Cardiac fibroblast (primary cell): ENCODE measurements around the gene ICOSLG.
"Not testable (repeated sequence)": the region's sequence is repeated elsewhere in the genome, so short reads cannot be mapped to it uniquely, and the experiment has no call there.

Experiments
- DNase-seq, 2 donors: peaks; one replicate each; pipeline versions ENCODE4 v3.0.0 to v3.0.0-alpha.2; 2010; ENCODE audit warnings: low read depth in 2 of 2
- H3K4me3 ChIP-seq, 2 donors: replicated peaks in 1 of 2; 1 replicate in 1 of 2; 2 replicates in 1 of 2; pipeline ENCODE4 v1.5.1; 2011; ENCODE audit warnings: low read depth in 2 of 2, low read length in 2 of 2, mild to moderate bottlenecking in 2 of 2, moderate library complexity in 1 of 2

The ICOSLG gene

GRCh38 chr21:44184862-44185261, 55.9 kb downstream of the ICOSLG start:
- not testable (repeated sequence) for DNase-seq, H3K4me3 ChIP-seq

GRCh38 chr21:44182202-44182601, 58.5 kb downstream of the ICOSLG start:
- DNase-seq, H3K4me3 ChIP-seq: not testable (repeated sequence)

GRCh38 chr21:44181506-44181905, 59.2 kb downstream of the ICOSLG start:
- not testable (repeated sequence) for H3K4me3 ChIP-seq, DNase-seq

- not testable (repeated sequence) for H3K4me3 ChIP-seq, DNase-seq
Observed at GRCh38 chr21:44176127-44176526, 64.6 kb downstream of the ICOSLG start.

GRCh38 chr21:44175189-44175588, 65.6 kb downstream of the ICOSLG start:
- DNase-seq, H3K4me3 ChIP-seq: not testable (repeated sequence)
